ENCODE measurements around the gene DKK1. TPM values are rescaled to one million over a fixed set of nuclear protein-coding genes. Genes with fewer than 3 reads are reported as not detected.

The DKK1 gene
- total RNA-seq, 2 experiments from 2014 or later = not detected

- Mint-ChIP-seq H3K27ac (no peak overlapping the region), H3K36me3 (ENCODE audit: low read depth) (no peaks in the 10 kb centered on the region), H3K9me3 (no peaks in the 10 kb centered on the region), H3K4me1 (ENCODE audit: low read depth) (peaks cover 16% of the 10 kb centered on the region), H3K27me3 (peaks cover 90% of the 10 kb centered on the region), H3K4me3 (no peak overlapping the region)
- no peak overlapping the region for H3K4me3 ChIP-seq (ENCODE audit: low read length)
- H3K27me3 ChIP-seq (ENCODE audit: control insufficient read depth in 1 of 2, insufficient read depth in 2 of 2, low read length in 2 of 2) = peaks cover 33 to 45% of the 10 kb centered on the region in 2 experiments
- no peak for ATAC-seq (ENCODE audit: poor library complexity)
- peaks cover 4% of the 10 kb centered on the region for H3K4me1 ChIP-seq (ENCODE audit: insufficient read depth, low read length)
- no peak overlapping the region for H3K27ac ChIP-seq (ENCODE audit: low read depth in 1 of 2, low read length in 2 of 2)
- intact Hi-C loops (cut with DNase I, micrococcal nuclease) = no loop called here
- peaks cover 0 to 20% of the 10 kb centered on the region in 2 experiments for H3K9me3 ChIP-seq (ENCODE audit: control insufficient read depth in 1 of 2, insufficient read depth in 1 of 2, low read length in 2 of 2)
- ChIA-PET POLR2A (no interaction called here), CTCF (no interaction called here)
- DNase-seq = no peak
- TF ChIP-seq CTCF (IDR thresholded peaks at IDR 0.05) = no peak
- H3K36me3 ChIP-seq (ENCODE audit: insufficient read depth, low read length) = no peaks in the 10 kb centered on the region
Observed at GRCh38 chr10:52312942-52313255, 1.2 kb upstream of the DKK1 start.

GRCh38 chr10:52313256-52313932 is 687 bp upstream of the DKK1 start:
- ChIA-PET POLR2A (no interaction called here), CTCF (no interaction called here)
- H3K4me1 Mint-ChIP-seq (ENCODE audit: low read depth) = peaks cover 16% of the 10 kb centered on the region
- intact Hi-C loops (cut with DNase I, micrococcal nuclease) = no loop called here
- peaks cover 85% of the 10 kb centered on the region for H3K27me3 Mint-ChIP-seq
- Histone ChIP-seq H3K9me3 (ENCODE audit: control insufficient read depth in 1 of 2, insufficient read depth in 1 of 2, low read length in 2 of 2) (peaks cover 0 to 18% of the 10 kb centered on the region in 2 experiments), H3K27ac (ENCODE audit: low read depth in 1 of 2, low read length in 2 of 2) (no peak overlapping the region), H3K4me3 (ENCODE audit: low read length) (no peak overlapping the region), H3K4me1 (ENCODE audit: insufficient read depth, low read length) (peaks cover 4% of the 10 kb centered on the region), H3K36me3 (ENCODE audit: insufficient read depth, low read length) (no peaks in the 10 kb centered on the region), H3K27me3 (ENCODE audit: control insufficient read depth in 1 of 2, insufficient read depth in 2 of 2, low read length in 2 of 2) (peaks cover 33 to 45% of the 10 kb centered on the region in 2 experiments)
- TF ChIP-seq CTCF (IDR thresholded peaks at IDR 0.05) = no peak
- DNase-seq = no peak
- no peak overlapping the region for H3K4me3 Mint-ChIP-seq
- no peak overlapping the region for H3K27ac Mint-ChIP-seq
- H3K9me3 Mint-ChIP-seq = no peaks in the 10 kb centered on the region
- no peaks in the 10 kb centered on the region for H3K36me3 Mint-ChIP-seq (ENCODE audit: low read depth)
- no peak for ATAC-seq (ENCODE audit: poor library complexity)

- Mint-ChIP-seq H3K36me3 (ENCODE audit: low read depth) (no peaks in the 10 kb centered on the region), H3K27ac (no peak overlapping the region), H3K4me1 (ENCODE audit: low read depth) (peaks cover 16% of the 10 kb centered on the region), H3K27me3 (peaks cover 75% of the 10 kb centered on the region), H3K9me3 (no peaks in the 10 kb centered on the region), H3K4me3 (no peak overlapping the region)
- no peak for TF ChIP-seq CTCF (IDR thresholded peaks at IDR 0.05)
- intact Hi-C loops (cut with DNase I, micrococcal nuclease) = no loop called here
- H3K36me3 ChIP-seq (ENCODE audit: insufficient read depth, low read length) = no peaks in the 10 kb centered on the region
- ChIA-PET POLR2A (no interaction called here), CTCF (no interaction called here)
- ATAC-seq (ENCODE audit: poor library complexity) (no peak), DNase-seq (no peak)
- peaks cover 0 to 13% of the 10 kb centered on the region in 2 experiments for H3K9me3 ChIP-seq (ENCODE audit: control insufficient read depth in 1 of 2, insufficient read depth in 1 of 2, low read length in 2 of 2)
- H3K4me1 ChIP-seq (ENCODE audit: insufficient read depth, low read length) = peaks cover 4% of the 10 kb centered on the region
- peaks cover 21 to 45% of the 10 kb centered on the region in 2 experiments for H3K27me3 ChIP-seq (ENCODE audit: control insufficient read depth in 1 of 2, insufficient read depth in 2 of 2, low read length in 2 of 2)
- no peak overlapping the region for H3K27ac ChIP-seq (ENCODE audit: low read depth in 1 of 2, low read length in 2 of 2)
- no peak overlapping the region for H3K4me3 ChIP-seq (ENCODE audit: low read length)
Observed at GRCh38 chr10:52314822-52315552, 906 bp downstream of the DKK1 start.

Data from CD4-positive, alpha-beta T cell (primary cell).